HepG2 (cell line): ENCODE data around the gene DNPH1. TPM values are rescaled to one million over a fixed set of nuclear protein-coding genes. Genes with fewer than 3 reads are reported as not detected.

Source experiments
- ARNT2 ChIP-seq: sonication (generic); formaldehyde crosslinking; IDR thresholded peaks from 2 replicates; pipeline ENCODE4 v1.8.0; 2022; ENCODE audit warnings: mild to moderate bottlenecking, low read depth, missing genetic modification reagents, moderate library complexity
- ATF7-NPFF ChIP-seq: sonication (generic); formaldehyde crosslinking; IDR thresholded peaks from 2 replicates; pipeline ENCODE4 v1.8.1; 2023; ENCODE audit warnings: mild to moderate bottlenecking, low read depth, missing genetic modification reagents, moderate library complexity
- FIP1L1 ChIP-seq: fragments of 200-400 bp; formaldehyde crosslinking; IDR thresholded peaks from 2 replicates; pipeline ENCODE4 v1.6.1; 2018; ENCODE audit warnings: low read depth, mild to moderate bottlenecking, low read length, moderate library complexity, borderline replicate concordance; ENCODE audit not compliant: insufficient read depth
- FOSL2 ChIP-seq: sonication (generic); formaldehyde crosslinking; IDR thresholded peaks from 2 replicates; pipeline ENCODE4 v1.4.0; 2020; ENCODE audit warnings: missing genetic modification reagents
- HCFC1 ChIP-seq: fragments of 150-350 bp; IDR thresholded peaks from 2 replicates; pipeline ENCODE4 v1.6.1; 2014; ENCODE audit warnings: low read depth, low read length
- NFKB2 ChIP-seq: sonication (generic); formaldehyde crosslinking; IDR thresholded peaks from 2 replicates; pipeline ENCODE4 v1.4.0; 2020; ENCODE audit warnings: missing genetic modification reagents, borderline replicate concordance
- NFRKB ChIP-seq: fragments of 450-650 bp; IDR thresholded peaks from 2 replicates; pipeline ENCODE4 v1.6.1; 2017
- NFYB ChIP-seq: sonication (generic); formaldehyde crosslinking; IDR thresholded peaks from 2 replicates; pipeline ENCODE4 v1.4.0; 2020; ENCODE audit warnings: missing genetic modification reagents
- SCMH1 ChIP-seq: sonication (generic); formaldehyde crosslinking; IDR thresholded peaks from 2 replicates; pipeline ENCODE4 v1.9.0; 2021; ENCODE audit warnings: missing genetic modification reagents, mild to moderate bottlenecking, borderline replicate concordance
- ZFP90 ChIP-seq: sonication (generic); formaldehyde crosslinking; IDR thresholded peaks from 2 replicates; pipeline ENCODE4 v1.8.0; 2022; ENCODE audit warnings: missing genetic modification reagents, mild to moderate bottlenecking, inconsistent platforms, borderline replicate concordance
- ZIK1 ChIP-seq: sonication (generic); formaldehyde crosslinking; IDR thresholded peaks from 2 replicates; pipeline ENCODE4 v1.5.0; 2020; ENCODE audit warnings: mild to moderate bottlenecking, low read depth, missing genetic modification reagents, borderline replicate concordance
- ZKSCAN8 ChIP-seq: IDR thresholded peaks from 2 replicates; pipeline ENCODE4 v1.6.1; 2016; ENCODE audit warnings: borderline replicate concordance, missing genetic modification reagents, missing compliant biosample characterization
- ZNF619 ChIP-seq: sonication (generic); formaldehyde crosslinking; IDR thresholded peaks from 2 replicates; pipeline ENCODE4 v1.4.0; 2020; ENCODE audit warnings: mild to moderate bottlenecking, missing genetic modification reagents
- ZNF670 ChIP-seq: sonication (generic); formaldehyde crosslinking; IDR thresholded peaks from 2 replicates; pipeline ENCODE4 v1.8.0; 2022; ENCODE audit warnings: mild to moderate bottlenecking, missing genetic modification reagents, borderline replicate concordance
- ZNF775 ChIP-seq: sonication (generic); formaldehyde crosslinking; IDR thresholded peaks from 2 replicates; pipeline ENCODE4 v1.4.0; 2020; ENCODE audit warnings: missing genetic modification reagents, mild to moderate bottlenecking, moderate library complexity, borderline replicate concordance
- polyA plus RNA-seq, 8 experiments: library from polyadenylated mRNA; depleted of rRNA in 3 of 8; stranded (reverse) in 7 of 8; unstranded in 1 of 8; fragments of >200 nt; fragmentation: Illumina TruSeq in 4 of 8; extraction: Trizol in 4 of 8; gene quantifications; 2 replicates each; pipeline versions ENCODE4 v1.2.1 to v1.2.3, GENCODE V29; 2011 to 2016; ENCODE audit warnings: low read depth in 4 of 8, missing spikeins in 1 of 8, mixed read lengths in 1 of 8; ENCODE audit not compliant: insufficient read depth in 1 of 8
- total RNA-seq, 5 experiments: library from RNA; depleted of rRNA; stranded (reverse); fragments of >200 nt; fragmentation: Illumina TruSeq; extraction: Trizol; gene quantifications; 2 replicates each; pipeline ENCODE4 v1.2.3, GENCODE V29; 2016; ENCODE audit warnings: low read depth in 1 of 5
- TF ChIP-seq, protein P1 (sequence below): sonication (generic); formaldehyde crosslinking; IDR thresholded peaks from one replicate; pipeline ENCODE4 v1.5.1; 2020; ENCODE audit warnings: mild to moderate bottlenecking, missing genetic modification reagents; ENCODE audit errors: not compliant biosample characterization
- TF ChIP-seq, protein P2 (sequence below): sonication (generic); formaldehyde crosslinking; IDR thresholded peaks from 2 replicates; pipeline ENCODE4 v1.5.1; 2020; ENCODE audit warnings: missing genetic modification reagents, mild to moderate bottlenecking, borderline replicate concordance

The DNPH1 gene
- total and polyA plus RNA-seq, 2 of the 13 experiments (the other 11 are each of a cell fraction or from before 2014, with no cell fraction given): 56.5 to 75.1 TPM

DNA sequence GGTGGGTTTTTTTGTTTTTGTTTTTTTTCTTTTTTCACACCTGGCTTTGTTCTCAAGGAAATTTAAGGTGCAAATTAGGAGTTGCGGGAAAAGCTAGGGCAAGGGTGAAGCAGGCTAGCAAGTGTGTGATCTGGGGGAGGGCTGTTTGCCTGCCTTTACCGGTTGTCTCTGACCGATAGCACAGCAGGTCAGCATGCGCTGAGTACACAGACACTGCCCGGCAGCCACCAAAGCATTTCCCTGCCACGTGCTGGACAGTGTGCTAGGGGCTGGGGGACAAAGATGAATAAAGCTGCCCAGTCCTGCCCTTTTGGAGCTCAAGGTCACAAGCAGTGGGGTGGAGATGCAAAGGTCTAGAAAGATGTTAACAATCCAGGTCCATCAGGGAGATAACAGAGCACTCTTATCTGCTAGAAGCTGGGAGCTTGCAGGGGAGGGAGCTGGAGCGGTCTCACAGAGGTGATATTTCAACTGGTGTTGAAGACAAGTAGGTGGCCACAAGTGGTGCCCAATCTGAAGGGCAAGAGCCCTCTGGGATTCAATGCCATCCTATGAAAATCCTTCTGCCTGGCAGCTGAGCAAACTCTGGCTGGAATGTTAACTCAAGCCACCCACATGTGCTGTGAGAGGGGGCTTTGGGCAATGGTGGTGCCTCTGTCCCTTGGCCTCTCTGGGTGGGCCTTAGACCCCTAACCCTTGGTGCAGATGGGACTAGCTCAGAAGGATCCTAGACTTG is 38.5 kb upstream of the DNPH1 start (continued):
- TF ChIP-seq, protein P1, sequence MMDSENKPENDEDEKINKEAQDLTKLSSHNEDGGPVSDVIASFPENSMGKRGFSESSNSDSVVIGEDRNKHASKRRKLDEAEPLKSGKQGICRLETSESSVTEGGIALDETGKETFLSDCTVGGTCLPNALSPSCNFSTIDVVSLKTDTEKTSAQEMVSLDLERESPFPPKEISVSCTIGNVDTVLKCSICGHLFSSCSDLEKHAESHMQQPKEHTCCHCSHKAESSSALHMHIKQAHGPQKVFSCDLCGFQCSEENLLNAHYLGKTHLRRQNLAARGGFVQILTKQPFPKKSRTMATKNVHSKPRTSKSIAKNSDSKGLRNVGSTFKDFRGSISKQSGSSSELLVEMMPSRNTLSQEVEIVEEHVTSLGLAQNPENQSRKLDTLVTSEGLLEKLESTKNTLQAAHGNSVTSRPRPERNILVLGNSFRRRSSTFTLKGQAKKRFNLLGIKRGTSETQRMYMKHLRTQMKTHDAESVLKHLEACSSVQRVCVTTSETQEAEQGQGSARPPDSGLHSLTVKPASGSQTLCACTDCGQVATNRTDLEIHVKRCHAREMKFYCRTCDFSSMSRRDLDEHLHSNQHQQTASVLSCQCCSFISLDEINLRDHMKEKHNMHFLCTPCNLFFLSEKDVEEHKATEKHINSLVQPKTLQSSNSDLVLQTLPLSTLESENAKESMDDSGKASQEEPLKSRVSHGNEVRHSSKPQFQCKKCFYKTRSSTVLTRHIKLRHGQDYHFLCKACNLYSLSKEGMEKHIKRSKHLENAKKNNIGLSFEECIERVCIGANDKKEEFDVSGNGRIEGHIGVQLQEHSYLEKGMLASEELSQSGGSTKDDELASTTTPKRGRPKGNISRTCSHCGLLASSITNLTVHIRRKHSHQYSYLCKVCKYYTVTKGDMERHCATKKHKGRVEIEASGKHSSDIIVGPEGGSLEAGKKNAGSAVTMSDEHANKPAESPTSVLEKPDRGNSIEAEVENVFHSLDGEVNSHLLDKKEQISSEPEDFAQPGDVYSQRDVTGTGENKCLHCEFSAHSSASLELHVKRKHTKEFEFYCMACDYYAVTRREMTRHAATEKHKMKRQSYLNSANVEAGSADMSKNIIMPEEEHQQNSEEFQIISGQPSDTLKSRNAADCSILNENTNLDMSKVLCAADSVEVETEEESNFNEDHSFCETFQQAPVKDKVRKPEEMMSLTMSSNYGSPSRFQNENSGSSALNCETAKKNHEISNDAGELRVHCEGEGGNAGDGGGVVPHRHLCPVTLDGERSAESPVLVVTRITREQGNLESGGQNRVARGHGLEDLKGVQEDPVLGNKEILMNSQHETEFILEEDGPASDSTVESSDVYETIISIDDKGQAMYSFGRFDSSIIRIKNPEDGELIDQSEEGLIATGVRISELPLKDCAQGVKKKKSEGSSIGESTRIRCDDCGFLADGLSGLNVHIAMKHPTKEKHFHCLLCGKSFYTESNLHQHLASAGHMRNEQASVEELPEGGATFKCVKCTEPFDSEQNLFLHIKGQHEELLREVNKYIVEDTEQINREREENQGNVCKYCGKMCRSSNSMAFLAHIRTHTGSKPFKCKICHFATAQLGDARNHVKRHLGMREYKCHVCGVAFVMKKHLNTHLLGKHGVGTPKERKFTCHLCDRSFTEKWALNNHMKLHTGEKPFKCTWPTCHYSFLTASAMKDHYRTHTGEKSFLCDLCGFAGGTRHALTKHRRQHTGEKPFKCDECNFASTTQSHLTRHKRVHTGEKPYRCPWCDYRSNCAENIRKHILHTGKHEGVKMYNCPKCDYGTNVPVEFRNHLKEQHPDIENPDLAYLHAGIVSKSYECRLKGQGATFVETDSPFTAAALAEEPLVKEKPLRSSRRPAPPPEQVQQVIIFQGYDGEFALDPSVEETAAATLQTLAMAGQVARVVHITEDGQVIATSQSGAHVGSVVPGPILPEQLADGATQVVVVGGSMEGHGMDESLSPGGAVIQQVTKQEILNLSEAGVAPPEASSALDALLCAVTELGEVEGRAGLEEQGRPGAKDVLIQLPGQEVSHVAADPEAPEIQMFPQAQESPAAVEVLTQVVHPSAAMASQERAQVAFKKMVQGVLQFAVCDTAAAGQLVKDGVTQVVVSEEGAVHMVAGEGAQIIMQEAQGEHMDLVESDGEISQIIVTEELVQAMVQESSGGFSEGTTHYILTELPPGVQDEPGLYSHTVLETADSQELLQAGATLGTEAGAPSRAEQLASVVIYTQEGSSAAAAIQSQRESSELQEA (CRISPR knock-in tag): no peak
- TF ChIP-seq FIP1L1 (no peak), ATF7-NPFF (peak; percentile 100), ZNF670 (CRISPR knock-in tag) (peak; percentile 100), ZIK1 (CRISPR knock-in tag) (peak; percentile 92), ZNF775 (CRISPR knock-in tag) (peak; percentile 97), NFKB2 (CRISPR knock-in tag) (peak; percentile 98), ZFP90 (peak; percentile 80; the same call in 1 of the 2 replicates), ZNF619 (CRISPR knock-in tag) (peak; percentile 99), NFRKB (no peak), SCMH1 (CRISPR knock-in tag) (no peak), NFYB (CRISPR knock-in tag) (peak; percentile 47; the same call in 1 of the 2 replicates), ARNT2 (CRISPR knock-in tag) (peak; percentile 99), ZKSCAN8 (peak; percentile 97), FOSL2 (peak; percentile 96), HCFC1 (0 out of 2 replicates have a peak, but pooled peaks have one; percentile 12)
- TF ChIP-seq, protein P2, sequence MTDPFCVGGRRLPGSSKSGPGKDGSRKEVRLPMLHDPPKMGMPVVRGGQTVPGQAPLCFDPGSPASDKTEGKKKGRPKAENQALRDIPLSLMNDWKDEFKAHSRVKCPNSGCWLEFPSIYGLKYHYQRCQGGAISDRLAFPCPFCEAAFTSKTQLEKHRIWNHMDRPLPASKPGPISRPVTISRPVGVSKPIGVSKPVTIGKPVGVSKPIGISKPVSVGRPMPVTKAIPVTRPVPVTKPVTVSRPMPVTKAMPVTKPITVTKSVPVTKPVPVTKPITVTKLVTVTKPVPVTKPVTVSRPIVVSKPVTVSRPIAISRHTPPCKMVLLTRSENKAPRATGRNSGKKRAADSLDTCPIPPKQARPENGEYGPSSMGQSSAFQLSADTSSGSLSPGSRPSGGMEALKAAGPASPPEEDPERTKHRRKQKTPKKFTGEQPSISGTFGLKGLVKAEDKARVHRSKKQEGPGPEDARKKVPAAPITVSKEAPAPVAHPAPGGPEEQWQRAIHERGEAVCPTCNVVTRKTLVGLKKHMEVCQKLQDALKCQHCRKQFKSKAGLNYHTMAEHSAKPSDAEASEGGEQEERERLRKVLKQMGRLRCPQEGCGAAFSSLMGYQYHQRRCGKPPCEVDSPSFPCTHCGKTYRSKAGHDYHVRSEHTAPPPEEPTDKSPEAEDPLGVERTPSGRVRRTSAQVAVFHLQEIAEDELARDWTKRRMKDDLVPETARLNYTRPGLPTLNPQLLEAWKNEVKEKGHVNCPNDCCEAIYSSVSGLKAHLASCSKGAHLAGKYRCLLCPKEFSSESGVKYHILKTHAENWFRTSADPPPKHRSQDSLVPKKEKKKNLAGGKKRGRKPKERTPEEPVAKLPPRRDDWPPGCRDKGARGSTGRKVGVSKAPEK: peak; percentile 99; the same call in 1 of the 2 replicates
